K562 (cell line): Measurements from ENCODE around the gene KCNH2. TPM values are rescaled to one million over a fixed set of nuclear protein-coding genes. Genes with fewer than 3 reads are reported as not detected.

Experiments
- ATAC-seq: fragments of 200-7000 bp; cut with Tn5 transposase; 3 replicates; pipeline ENCODE4 v1.9.1; 2020; ENCODE audit warnings: moderate library complexity
- BruUV-seq: library from RNA; stranded (reverse); fragments of 400-500 nt; replicated peaks from 2 replicates; lab custom pipeline; 2021; lab: Mats Ljungman, UMichigan
- CTCF ChIA-PET: fragments of 300-600 bp; formaldehyde crosslinking; extraction: SDS; loops from one replicate; lab custom pipeline; 2021; ENCODE audit warnings: low intra/inter-chr PET ratio; lab: Yijun Ruan, JAX
- POLR2A ChIA-PET: fragments of 300-600, 350-650 bp; sonication (Branson Sonifier 250); formaldehyde crosslinking; extraction: SDS; loops from one replicate; lab custom pipeline; 2021; ENCODE audit warnings: antibody characterized with exemption, inconsistent platforms; lab: Yijun Ruan, JAX
- DNase-seq, 4 experiments: peaks; one replicate each; pipeline versions ENCODE4 v3.0.0 to v3.0.0-alpha.2; 2011 to 2018; ENCODE audit warnings: low spot score in 3 of 4, mixed read lengths in 3 of 4; ENCODE audit errors: extremely low read depth in 1 of 4
- FAIRE-seq: peaks from 2 replicates; lab custom pipeline; 2011; peaks lifted over from hg19 to GRCh38; lab: Jason Lieb, UNC
- H2AFZ ChIP-seq: 2 replicates; pipeline ENCODE4 v1.6.0; 2011; ENCODE audit warnings: low read depth, low read length, control low read depth, inconsistent platforms
- H3K27ac ChIP-seq: fragments of 200-600 bp; 3 replicates; pipeline ENCODE4 v1.8.0; 2011; ENCODE audit warnings: low read depth, mild to moderate bottlenecking, control low read depth, inconsistent platforms, low read length, moderate library complexity, mixed read lengths; ENCODE audit errors: extremely low read depth
- H3K27me3 ChIP-seq, 2 experiments: fragments of 300-600 bp in 1 of 2; 2 replicates in 1 of 2; 3 replicates in 1 of 2; pipeline versions ENCODE4 v1.6.0 to v1.8.0; 2011; ENCODE audit warnings: inconsistent platforms in 2 of 2, low read length in 2 of 2, mild to moderate bottlenecking in 1 of 2, mixed read lengths in 1 of 2, moderate library complexity in 1 of 2; ENCODE audit not compliant: control insufficient read depth in 2 of 2, insufficient read depth in 2 of 2
- H3K36me3 ChIP-seq: fragments of 300-600 bp; 3 replicates; pipeline ENCODE4 v1.8.0; 2011; ENCODE audit warnings: mild to moderate bottlenecking, low read length, inconsistent platforms; ENCODE audit not compliant: control insufficient read depth, insufficient read depth
- H3K4me1 ChIP-seq, 2 experiments: fragments of 200-600 bp in 1 of 2; replicated peaks in 1 of 2; 2 replicates in 1 of 2; 3 replicates in 1 of 2; pipeline versions ENCODE4 v1.5.1 to v1.8.0; 2011; ENCODE audit warnings: inconsistent platforms in 2 of 2, low read length in 2 of 2, mild to moderate bottlenecking in 1 of 2, mixed read lengths in 1 of 2, moderate library complexity in 1 of 2; ENCODE audit not compliant: control insufficient read depth in 2 of 2, insufficient read depth in 2 of 2
- H3K4me2 ChIP-seq: 2 replicates; pipeline ENCODE4 v1.6.1; 2011; ENCODE audit warnings: low read length, control low read depth, inconsistent platforms, mixed read lengths; ENCODE audit not compliant: insufficient read depth
- H3K4me3 ChIP-seq: fragments of 200-600 bp; sonication (generic), shearing (Covaris generic); 2 replicates; pipeline ENCODE4 v1.5.1; 2016; ENCODE audit warnings: control low read depth, inconsistent platforms
- H3K79me2 ChIP-seq: fragments of 200-600 bp; 3 replicates; pipeline ENCODE4 v1.8.0; 2011; ENCODE audit warnings: low read length, inconsistent platforms; ENCODE audit not compliant: control insufficient read depth, insufficient read depth
- H3K9ac ChIP-seq, 2 experiments: 2 replicates each; pipeline versions ENCODE4 v1.6.0 to v1.6.1; 2011; ENCODE audit warnings: low read depth in 2 of 2, low read length in 2 of 2, control low read depth in 1 of 2, inconsistent platforms in 1 of 2, mild to moderate bottlenecking in 1 of 2, mixed read lengths in 1 of 2; ENCODE audit not compliant: insufficient read depth in 1 of 2
- H3K9me1 ChIP-seq: one replicate; pipeline ENCODE4 v1.6.0; 2011; ENCODE audit warnings: inconsistent platforms, mild to moderate bottlenecking, low read length, moderate library complexity; ENCODE audit not compliant: control insufficient read depth, insufficient read depth
- H3K9me3 ChIP-seq: replicated peaks from 2 replicates; pipeline ENCODE4 v1.5.1; 2011; ENCODE audit warnings: low read depth, low read length, inconsistent platforms; ENCODE audit not compliant: control insufficient read depth, insufficient read depth
- H4K20me1 ChIP-seq: replicated peaks from 2 replicates; pipeline ENCODE4 v1.6.1; 2011; ENCODE audit warnings: low read length, inconsistent platforms, mixed read lengths; ENCODE audit not compliant: control insufficient read depth, insufficient read depth
- ADNP ChIP-seq: fragments of 200-800 bp; sonication (Bioruptor generic); IDR thresholded peaks from 2 replicates; pipeline ENCODE4 v1.6.1; 2016; ENCODE audit warnings: missing genetic modification characterization, missing compliant biosample characterization
- BDP1 ChIP-seq: IDR thresholded peaks from 3 replicates; pipeline ENCODE4 v1.6.1; 2011; ENCODE audit not compliant: insufficient read length, insufficient read depth
- BMI1 ChIP-seq: fragments of 150-350 bp; IDR thresholded peaks from 2 replicates; pipeline ENCODE4 v1.6.1; 2014; ENCODE audit warnings: low read length
- BRD4 ChIP-seq: fragments of 200-600 bp; sonication (generic); IDR thresholded peaks from 2 replicates; pipeline ENCODE4 v1.6.1; 2017; ENCODE audit warnings: inconsistent platforms
- CBX1 ChIP-seq: sonication (generic); IDR thresholded peaks from 2 replicates; pipeline ENCODE4 v1.6.1; 2016; ENCODE audit warnings: antibody characterized with exemption, low read depth, mild to moderate bottlenecking
- ELF2 ChIP-seq: fragments of 250-450 bp; sonication (Bioruptor Pico); IDR thresholded peaks from 2 replicates; pipeline ENCODE4 v1.5.0; 2021; ENCODE audit warnings: mild to moderate bottlenecking
- HDAC6 ChIP-seq: IDR thresholded peaks from 2 replicates; pipeline ENCODE4 v1.6.1; 2012; ENCODE audit warnings: low read depth, mild to moderate bottlenecking, control low read depth, inconsistent platforms, low read length, moderate library complexity
- SREBF1 ChIP-seq: fragments of 150-350 bp; IDR thresholded peaks from 2 replicates; pipeline ENCODE4 v1.6.1; 2014; ENCODE audit warnings: antibody characterized with exemption, low read depth, low read length, borderline replicate concordance
- ZC3H8 ChIP-seq: fragments of 450-650 bp; IDR thresholded peaks from 2 replicates; pipeline ENCODE4 v1.6.1; 2017
- ZFP36 ChIP-seq: fragments of 150-350 bp; IDR thresholded peaks from 2 replicates; pipeline ENCODE4 v1.6.1; 2018; ENCODE audit warnings: low read length, low read depth; ENCODE audit not compliant: partially characterized antibody
- ZNF12 ChIP-seq: sonication (generic); formaldehyde crosslinking; IDR thresholded peaks from 2 replicates; pipeline ENCODE4 v1.4.0; 2020; ENCODE audit warnings: mild to moderate bottlenecking, missing genetic modification reagents
- ZZZ3 ChIP-seq: fragments of 450-650 bp; IDR thresholded peaks from 2 replicates; pipeline ENCODE4 v1.6.1; 2016; ENCODE audit warnings: antibody characterized with exemption, mild to moderate bottlenecking, moderate library complexity
- WGBS: fragments of 100-300 bp; shearing (Covaris generic); methylation state at CpG from one replicate; pipeline ENCODE4 v1.1.6; 2016; ENCODE audit warnings: low coverage, mixed read lengths; ENCODE audit not compliant: insufficient coverage; ENCODE audit errors: missing lambda C conversion rate; 5-methylcytosine and 5-hydroxymethylcytosine counted together
- in situ Hi-C: fragments of 300-500 bp; cut with MboI; formaldehyde crosslinking; loops from 4 replicates; pipeline ENCODE4 v1.15.0; 2018; ENCODE audit warnings: inconsistent platforms, mixed read lengths
- intact Hi-C: fragments of 100-400 bp; cut with micrococcal nuclease; formaldehyde crosslinking; loops from 2 replicates; pipeline ENCODE4 v1.14.2; 2022
- polyA plus RNA-seq, 8 experiments: library from polyadenylated mRNA; depleted of rRNA in 4 of 8; stranded (reverse) in 5 of 8; unstranded in 3 of 8; fragments of >200 nt; fragmentation: Nextera tagmentation in 2 of 8; fragmentation: Illumina TruSeq in 1 of 8; extraction: Ambion mirVana in 2 of 8; extraction: Trizol in 1 of 8; gene quantifications; 2 replicates each; pipeline versions ENCODE4 v1.2.1 to v1.2.3, GENCODE V29; 2011 to 2014; ENCODE audit warnings: inconsistent platforms in 1 of 8, missing spikeins in 1 of 8
- total RNA-seq, 7 experiments: library from RNA; depleted of rRNA in 6 of 7; stranded (reverse); fragments of >200 nt in 6 of 7; fragmentation: Illumina TruSeq in 2 of 7; extraction: Trizol in 2 of 7; gene quantifications; 2 replicates each; pipeline versions ENCODE4 v1.2.1 to v1.2.3, GENCODE V29; 2011 to 2021; ENCODE audit warnings: low replicate concordance in 1 of 7
- TF ChIP-seq, protein P1 (sequence below): fragments of 250-450 bp; sonication (Bioruptor Pico); IDR thresholded peaks from 2 replicates; pipeline ENCODE4 v1.9.0; 2021; ENCODE audit warnings: mild to moderate bottlenecking
- TF ChIP-seq, protein P2 (sequence below): fragments of 250-450 bp; sonication (Bioruptor Pico); IDR thresholded peaks from 2 replicates; pipeline ENCODE4 v1.5.0; 2021
- TF ChIP-seq, protein P3 (sequence below), 2 experiments: fragments of 450-650 bp; IDR thresholded peaks; 2 replicates each; pipeline ENCODE4 v1.6.1; 2018; ENCODE audit warnings: mild to moderate bottlenecking in 2 of 2, low read depth in 1 of 2; ENCODE audit not compliant: partially characterized antibody in 2 of 2

KCNH2 gene
- total and polyA plus RNA-seq, 9 of the 15 experiments (the other 6 are each of a cell fraction or from before 2014, with no cell fraction given): 18.1 to 368 (median 218) TPM

DNA sequence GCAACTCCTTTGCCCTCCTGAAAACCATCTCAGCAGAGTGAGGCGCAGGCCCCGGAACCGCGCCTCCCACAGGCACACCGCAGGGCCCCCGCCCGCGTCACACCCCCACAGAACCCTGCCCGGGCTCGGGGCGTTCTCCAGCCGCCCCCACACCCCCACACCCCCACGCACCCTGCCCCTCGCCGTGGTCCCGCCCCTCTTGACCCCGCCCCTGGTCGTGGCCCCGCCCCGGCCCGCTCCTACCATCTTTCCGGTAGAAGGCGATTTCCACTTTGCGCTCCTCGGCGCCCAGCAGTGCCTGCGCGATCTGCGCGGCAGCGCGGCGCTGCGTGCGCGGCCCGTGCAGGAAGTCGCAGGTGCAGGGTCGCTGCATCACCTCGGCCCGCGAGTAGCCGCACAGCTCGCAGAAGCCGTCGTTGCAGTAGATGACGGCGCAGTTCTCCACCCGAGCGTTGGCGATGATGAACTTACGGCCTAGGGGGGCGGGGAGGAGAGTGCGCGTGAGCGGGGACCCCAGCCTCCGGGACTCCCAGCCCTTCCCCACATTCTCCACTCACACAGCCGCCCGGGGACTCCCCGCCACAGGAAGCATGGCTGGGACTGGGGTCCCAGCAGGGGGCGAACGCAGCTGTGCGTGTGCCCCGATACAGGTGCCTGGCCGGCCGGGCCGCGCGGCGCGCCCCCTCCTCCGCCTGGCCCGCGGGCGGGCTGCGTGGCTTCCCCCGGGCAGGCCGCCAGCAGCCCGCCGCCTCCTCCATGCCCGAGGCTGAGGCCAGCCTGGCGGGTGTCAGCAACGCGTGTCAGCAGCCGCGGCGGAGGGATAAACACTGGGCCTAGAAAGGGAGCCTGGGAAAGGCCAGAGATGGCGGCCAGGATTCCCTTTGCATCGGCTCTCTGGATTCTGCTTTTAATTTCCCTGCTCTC is 3.4 kb downstream of the KCNH2 start:
- WGBS: 1% methylated on average over 77 of the region's 89 CpGs
- BruUV-seq: no TSS peak
- H4K20me1 ChIP-seq: peaks cover 4% of the 10 kb centered on the region; the same call in 1 of the 2 replicates
- H3K4me1 ChIP-seq: peaks cover 50 to 86% of the 10 kb centered on the region in 2 experiments
- peaks cover 28% of the 10 kb centered on the region for H3K79me2 ChIP-seq
- H3K9me1 ChIP-seq: peaks cover 5% of the 10 kb centered on the region
- H3K27ac ChIP-seq: peak overlapping the region; percentile 60
- in situ Hi-C loops (no loop called here), intact Hi-C loops (no loop called here)
- FAIRE-seq (peak; percentile 51), ATAC-seq (peak; percentile 72), DNase-seq (peak; percentile 89 to 98 (median 96))
- peak overlapping the region; percentile 96 for H2AFZ ChIP-seq
- H3K9ac ChIP-seq: peak overlapping the region; percentile 44 to 88
- ChIA-PET CTCF (interaction anchor here (0.6 to 1.4 kb wide), 4 partner anchors 16 to 269 kb away, joined by 3 read pairs; partner anchors contain the start of gene NOS3), POLR2A (interaction anchor here (0.5 to 1.6 kb wide), 8 partner anchors 9 to 225 kb away, joined by 3 to 8 read pairs (median 3); no protein-coding TSS in a partner anchor)
- peaks cover 24% of the 10 kb centered on the region; the same call in 2 of the 3 replicates for H3K36me3 ChIP-seq
- H3K9me3 ChIP-seq: no peaks in the 10 kb centered on the region
- peak overlapping the region; percentile 94 for H3K4me2 ChIP-seq
- peaks cover 0 to 1% of the 10 kb centered on the region in 2 experiments; a peak in 2 of 5 replicates for H3K27me3 ChIP-seq
- H3K4me3 ChIP-seq: peak overlapping the region; percentile 54
- TF ChIP-seq, protein P1, sequence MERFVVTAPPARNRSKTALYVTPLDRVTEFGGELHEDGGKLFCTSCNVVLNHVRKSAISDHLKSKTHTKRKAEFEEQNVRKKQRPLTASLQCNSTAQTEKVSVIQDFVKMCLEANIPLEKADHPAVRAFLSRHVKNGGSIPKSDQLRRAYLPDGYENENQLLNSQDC (CRISPR knock-in tag): no peak
- peak; percentile 49; the same call in 1 of the 2 replicates for TF ChIP-seq ELF2 (CRISPR knock-in tag)
- TF ChIP-seq ZFP36: peak; percentile 47
- 0 out of 2 replicates have a peak, but pooled peaks have one; percentile 57 for TF ChIP-seq ZNF12 (CRISPR knock-in tag)
- TF ChIP-seq BRD4: 0 out of 2 replicates have a peak, but pooled peaks have one; percentile 47
- TF ChIP-seq, protein P2, sequence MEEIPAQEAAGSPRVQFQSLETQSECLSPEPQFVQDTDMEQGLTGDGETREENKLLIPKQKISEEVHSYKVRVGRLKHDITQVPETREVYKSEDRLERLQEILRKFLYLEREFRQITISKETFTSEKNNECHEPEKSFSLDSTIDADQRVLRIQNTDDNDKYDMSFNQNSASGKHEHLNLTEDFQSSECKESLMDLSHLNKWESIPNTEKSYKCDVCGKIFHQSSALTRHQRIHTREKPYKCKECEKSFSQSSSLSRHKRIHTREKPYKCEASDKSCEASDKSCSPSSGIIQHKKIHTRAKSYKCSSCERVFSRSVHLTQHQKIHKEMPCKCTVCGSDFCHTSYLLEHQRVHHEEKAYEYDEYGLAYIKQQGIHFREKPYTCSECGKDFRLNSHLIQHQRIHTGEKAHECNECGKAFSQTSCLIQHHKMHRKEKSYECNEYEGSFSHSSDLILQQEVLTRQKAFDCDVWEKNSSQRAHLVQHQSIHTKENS: no peak
- TF ChIP-seq BMI1: no peak
- TF ChIP-seq SREBF1: no peak
- no peak for TF ChIP-seq ZC3H8
- peak; percentile 31 for TF ChIP-seq CBX1
- no peak for TF ChIP-seq BDP1
- 0 out of 2 replicates have a peak, but pooled peaks have one; percentile 6 for TF ChIP-seq HDAC6
- TF ChIP-seq ZZZ3: no peak
- TF ChIP-seq ADNP: no peak
- TF ChIP-seq, protein P3, sequence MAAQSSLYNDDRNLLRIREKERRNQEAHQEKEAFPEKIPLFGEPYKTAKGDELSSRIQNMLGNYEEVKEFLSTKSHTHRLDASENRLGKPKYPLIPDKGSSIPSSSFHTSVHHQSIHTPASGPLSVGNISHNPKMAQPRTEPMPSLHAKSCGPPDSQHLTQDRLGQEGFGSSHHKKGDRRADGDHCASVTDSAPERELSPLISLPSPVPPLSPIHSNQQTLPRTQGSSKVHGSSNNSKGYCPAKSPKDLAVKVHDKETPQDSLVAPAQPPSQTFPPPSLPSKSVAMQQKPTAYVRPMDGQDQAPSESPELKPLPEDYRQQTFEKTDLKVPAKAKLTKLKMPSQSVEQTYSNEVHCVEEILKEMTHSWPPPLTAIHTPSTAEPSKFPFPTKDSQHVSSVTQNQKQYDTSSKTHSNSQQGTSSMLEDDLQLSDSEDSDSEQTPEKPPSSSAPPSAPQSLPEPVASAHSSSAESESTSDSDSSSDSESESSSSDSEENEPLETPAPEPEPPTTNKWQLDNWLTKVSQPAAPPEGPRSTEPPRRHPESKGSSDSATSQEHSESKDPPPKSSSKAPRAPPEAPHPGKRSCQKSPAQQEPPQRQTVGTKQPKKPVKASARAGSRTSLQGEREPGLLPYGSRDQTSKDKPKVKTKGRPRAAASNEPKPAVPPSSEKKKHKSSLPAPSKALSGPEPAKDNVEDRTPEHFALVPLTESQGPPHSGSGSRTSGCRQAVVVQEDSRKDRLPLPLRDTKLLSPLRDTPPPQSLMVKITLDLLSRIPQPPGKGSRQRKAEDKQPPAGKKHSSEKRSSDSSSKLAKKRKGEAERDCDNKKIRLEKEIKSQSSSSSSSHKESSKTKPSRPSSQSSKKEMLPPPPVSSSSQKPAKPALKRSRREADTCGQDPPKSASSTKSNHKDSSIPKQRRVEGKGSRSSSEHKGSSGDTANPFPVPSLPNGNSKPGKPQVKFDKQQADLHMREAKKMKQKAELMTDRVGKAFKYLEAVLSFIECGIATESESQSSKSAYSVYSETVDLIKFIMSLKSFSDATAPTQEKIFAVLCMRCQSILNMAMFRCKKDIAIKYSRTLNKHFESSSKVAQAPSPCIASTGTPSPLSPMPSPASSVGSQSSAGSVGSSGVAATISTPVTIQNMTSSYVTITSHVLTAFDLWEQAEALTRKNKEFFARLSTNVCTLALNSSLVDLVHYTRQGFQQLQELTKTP (IDR thresholded peaks at IDR 0.05; ENCODE audit: low read depth in 1 of 2, partially characterized antibody in 2 of 2): no peak
